Measurements from ENCODE around the gene APBB1IP.
"Not testable (repeated sequence)": the region's sequence is repeated elsewhere in the genome, so short reads cannot be mapped to it uniquely, and the experiment has no call there.

APBB1IP gene

GRCh38 chr10:26441491-26442214 is 3.5 kb downstream of the APBB1IP start:
- no peak for DNase-seq (ENCODE audit: low read depth)

- no peak for DNase-seq (ENCODE audit: low read depth)
These were observed 7.4 kb downstream of the APBB1IP start for GRCh38 chr10:26445411-26446031.

- DNase-seq (ENCODE audit: low read depth), result no peak
These were observed 8.1 kb downstream of the APBB1IP start for GRCh38 chr10:26446258-26446657.

- DNase-seq (ENCODE audit: low read depth), result no peak
These were observed 10.2 kb downstream of the APBB1IP start for GRCh38 chr10:26448292-26448691.

- DNase-seq (ENCODE audit: low read depth), result no peak
These were observed 10.7 kb downstream of the APBB1IP start for GRCh38 chr10:26448706-26449435.

GRCh38 chr10:26449726-26450125 is 11.6 kb downstream of the APBB1IP start:
- no peak for DNase-seq (ENCODE audit: low read depth)

- DNase-seq (ENCODE audit: low read depth), result no peak
These were observed 13.8 kb downstream of the APBB1IP start for GRCh38 chr10:26451903-26452302.

- DNase-seq (ENCODE audit: low read depth), result no peak
These were observed 15.7 kb downstream of the APBB1IP start for GRCh38 chr10:26453850-26454249.

- no peak for DNase-seq (ENCODE audit: low read depth)
These were observed 16.8 kb downstream of the APBB1IP start for GRCh38 chr10:26454891-26455290.

GRCh38 chr10:26455567-26456315 is 17.6 kb downstream of the APBB1IP start:
- DNase-seq (ENCODE audit: low read depth), result no peak

- DNase-seq (ENCODE audit: low read depth), result no peak
These were observed 18.9 kb downstream of the APBB1IP start for GRCh38 chr10:26457088-26457487.

GRCh38 chr10:26460736-26461135 is 22.6 kb downstream of the APBB1IP start:
- DNase-seq (ENCODE audit: low read depth), result no peak

- no peak for DNase-seq (ENCODE audit: low read depth)
These were observed 25.8 kb downstream of the APBB1IP start for GRCh38 chr10:26463986-26464385.

- DNase-seq (ENCODE audit: low read depth), result no peak
These were observed 26.6 kb downstream of the APBB1IP start for GRCh38 chr10:26464632-26465280.

GRCh38 chr10:26466531-26466930 is 28.4 kb downstream of the APBB1IP start:
- not testable (repeated sequence) for DNase-seq (ENCODE audit: low read depth)

- DNase-seq (ENCODE audit: low read depth), result no peak
These were observed 29.5 kb downstream of the APBB1IP start for GRCh38 chr10:26467639-26468038.

- DNase-seq (ENCODE audit: low read depth), result no peak
These were observed 30.1 kb downstream of the APBB1IP start for GRCh38 chr10:26468291-26468690.

- DNase-seq (ENCODE audit: low read depth), result no peak
These were observed 30.6 kb downstream of the APBB1IP start for GRCh38 chr10:26468700-26469099.

- DNase-seq (ENCODE audit: low read depth), result no peak
These were observed 34.3 kb downstream of the APBB1IP start for GRCh38 chr10:26472492-26472778.

- no peak for DNase-seq (ENCODE audit: low read depth)
These were observed 35.9 kb downstream of the APBB1IP start for GRCh38 chr10:26474026-26474425.

GRCh38 chr10:26474845-26475244 is 36.7 kb downstream of the APBB1IP start:
- DNase-seq (ENCODE audit: low read depth), result not testable (repeated sequence)

- DNase-seq (ENCODE audit: low read depth), result no peak
These were observed 37.2 kb downstream of the APBB1IP start for GRCh38 chr10:26475386-26475785.

Measured in activated T-cell treated with anti-CD3 and anti-CD28 coated beads for 24 hours (primary cell).